Suprapubic skin (tissue), 4 donors: ENCODE data around the gene SIL1.

Source experiments
- EP300 ChIP-seq: sonication (generic); formaldehyde crosslinking; IDR thresholded peaks from one replicate; pipeline ENCODE4 v1.6.1; 2017; ENCODE audit warnings: antibody characterized with exemption
- POLR2A ChIP-seq, 2 donors: fragments of 450-650 bp; IDR thresholded peaks; one replicate each; pipeline ENCODE4 v1.6.1; 2017; ENCODE audit warnings: antibody characterized with exemption in 2 of 2, mild to moderate bottlenecking in 2 of 2, moderate library complexity in 2 of 2
- POLR2AphosphoS5 ChIP-seq, 3 donors: sonication (generic); formaldehyde crosslinking; IDR thresholded peaks; one replicate each; pipeline ENCODE4 v1.6.1; 2017; ENCODE audit warnings: antibody characterized with exemption in 3 of 3
- TF ChIP-seq, protein P1 (sequence below), 2 donors: fragments of 200-600 bp in 1 of 2; fragments of 450-650 bp in 1 of 2; sonication (generic) in 1 of 2; IDR thresholded peaks; one replicate each; pipeline ENCODE4 v1.5.1; 2016 to 2019; ENCODE audit warnings: antibody characterized with exemption in 2 of 2, mild to moderate bottlenecking in 1 of 2, moderate library complexity in 1 of 2

DNA sequence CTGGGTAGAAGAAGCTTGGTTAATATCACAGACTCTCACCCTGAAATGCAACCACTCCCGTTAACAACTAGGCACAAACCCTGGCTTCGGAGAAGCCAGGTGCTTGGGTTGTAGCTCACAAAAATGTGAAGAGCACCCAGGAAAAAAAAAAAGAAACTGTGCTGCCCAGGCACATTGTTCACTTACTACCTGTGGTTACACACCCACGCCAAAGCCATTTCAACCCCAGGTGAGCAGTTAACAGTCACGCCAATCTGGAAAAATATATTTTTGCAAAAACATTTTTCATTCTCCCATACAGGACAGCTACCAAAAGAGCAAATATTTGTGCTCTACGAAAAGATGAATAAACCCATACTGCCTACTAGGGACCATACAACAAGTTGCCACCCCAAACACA, 49.2 kb downstream of the SIL1 start:
- TF ChIP-seq POLR2A (IDR thresholded peaks at IDR 0.05) (no peak), EP300 (no peak), POLR2AphosphoS5 (IDR thresholded peaks at IDR 0.05) (no peak)
- TF ChIP-seq, protein P1, sequence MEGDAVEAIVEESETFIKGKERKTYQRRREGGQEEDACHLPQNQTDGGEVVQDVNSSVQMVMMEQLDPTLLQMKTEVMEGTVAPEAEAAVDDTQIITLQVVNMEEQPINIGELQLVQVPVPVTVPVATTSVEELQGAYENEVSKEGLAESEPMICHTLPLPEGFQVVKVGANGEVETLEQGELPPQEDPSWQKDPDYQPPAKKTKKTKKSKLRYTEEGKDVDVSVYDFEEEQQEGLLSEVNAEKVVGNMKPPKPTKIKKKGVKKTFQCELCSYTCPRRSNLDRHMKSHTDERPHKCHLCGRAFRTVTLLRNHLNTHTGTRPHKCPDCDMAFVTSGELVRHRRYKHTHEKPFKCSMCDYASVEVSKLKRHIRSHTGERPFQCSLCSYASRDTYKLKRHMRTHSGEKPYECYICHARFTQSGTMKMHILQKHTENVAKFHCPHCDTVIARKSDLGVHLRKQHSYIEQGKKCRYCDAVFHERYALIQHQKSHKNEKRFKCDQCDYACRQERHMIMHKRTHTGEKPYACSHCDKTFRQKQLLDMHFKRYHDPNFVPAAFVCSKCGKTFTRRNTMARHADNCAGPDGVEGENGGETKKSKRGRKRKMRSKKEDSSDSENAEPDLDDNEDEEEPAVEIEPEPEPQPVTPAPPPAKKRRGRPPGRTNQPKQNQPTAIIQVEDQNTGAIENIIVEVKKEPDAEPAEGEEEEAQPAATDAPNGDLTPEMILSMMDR (IDR thresholded peaks at IDR 0.05): no peak
